GM19455 (cell line): Measurements from ENCODE around the gene C16orf95.

Experiments used
- ATAC-seq: cut with Tn5 transposase; IDR thresholded peaks from one replicate; pipeline ENCODE4 v1.9.1; 2021; ENCODE audit not compliant: unreplicated experiment

C16orf95 gene

GRCh38 chr16:87319997-87320491 is 2.9 kb upstream of the C16orf95 start:
- no peak for ATAC-seq

DNA sequence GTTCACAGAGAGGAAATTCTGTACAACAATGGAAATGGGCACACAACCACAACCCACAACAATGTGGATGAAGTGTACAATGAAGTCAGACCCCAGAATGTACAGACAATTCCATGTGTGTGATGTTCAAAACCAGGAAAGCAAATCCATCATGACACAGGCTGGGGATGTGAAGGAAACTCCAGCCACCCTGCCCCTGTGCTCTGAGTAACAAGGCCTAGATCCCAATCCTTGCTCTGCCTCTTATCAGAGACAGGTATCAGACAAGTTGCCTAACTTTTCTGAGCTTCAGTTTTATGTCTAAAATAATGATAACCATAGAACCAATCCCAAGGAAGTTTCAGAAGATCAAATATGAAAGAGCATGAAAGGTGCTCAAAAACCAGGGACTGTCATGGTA is 1.8 kb upstream of the C16orf95 start:
- no peak for ATAC-seq

- peak; percentile 20 for ATAC-seq
These were observed 805 bp upstream of the C16orf95 start for GRCh38 chr16:87317750-87318644.

GRCh38 chr16:87316450-87316922 is 706 bp downstream of the C16orf95 start:
- ATAC-seq, result no peak

GRCh38 chr16:87314990-87315420 is 2.2 kb downstream of the C16orf95 start:
- no peak for ATAC-seq

DNA sequence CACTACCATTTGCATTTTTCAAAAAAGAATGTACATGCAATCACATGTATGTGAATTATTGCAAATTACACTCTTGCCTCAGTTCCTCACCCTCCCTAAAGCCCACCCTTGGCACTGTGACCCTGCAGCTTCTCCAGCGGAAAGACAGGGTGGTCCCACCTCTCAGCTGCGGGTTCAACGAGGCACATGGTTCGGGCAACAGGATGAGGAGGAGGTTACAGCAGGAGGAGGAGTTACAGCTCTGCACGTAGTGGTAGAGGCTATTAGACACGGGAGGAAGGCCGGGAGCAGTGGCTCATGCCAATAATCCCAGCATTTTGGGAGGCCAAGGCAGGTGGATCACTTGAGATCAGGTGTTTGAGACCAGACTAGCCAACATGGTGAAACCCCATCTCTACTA is 5.2 kb downstream of the C16orf95 start:
- no peak for ATAC-seq

GRCh38 chr16:87311387-87311786 is 5.8 kb downstream of the C16orf95 start:
- ATAC-seq, result no peak

DNA sequence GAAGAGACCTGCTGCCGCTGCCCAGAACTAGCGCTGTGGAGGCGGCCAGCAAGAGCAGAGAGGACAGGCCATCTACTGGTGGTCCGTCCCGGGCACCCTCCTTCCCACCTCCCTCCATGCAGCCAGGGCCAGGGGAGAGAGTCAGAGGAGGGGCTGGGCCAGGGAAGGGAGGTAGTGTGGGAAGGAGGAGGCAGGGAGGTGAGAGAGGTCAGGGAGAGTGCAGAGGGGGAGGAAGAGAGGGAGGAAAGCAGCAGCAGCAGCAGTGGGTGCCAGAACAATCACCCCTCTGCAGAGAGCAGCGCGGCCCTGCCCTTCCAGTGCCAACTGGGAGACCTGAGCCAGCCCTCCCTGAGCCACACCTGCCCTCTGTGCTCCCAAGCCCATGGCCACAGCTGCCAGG is 6.6 kb downstream of the C16orf95 start:
- ATAC-seq, result no peak

DNA sequence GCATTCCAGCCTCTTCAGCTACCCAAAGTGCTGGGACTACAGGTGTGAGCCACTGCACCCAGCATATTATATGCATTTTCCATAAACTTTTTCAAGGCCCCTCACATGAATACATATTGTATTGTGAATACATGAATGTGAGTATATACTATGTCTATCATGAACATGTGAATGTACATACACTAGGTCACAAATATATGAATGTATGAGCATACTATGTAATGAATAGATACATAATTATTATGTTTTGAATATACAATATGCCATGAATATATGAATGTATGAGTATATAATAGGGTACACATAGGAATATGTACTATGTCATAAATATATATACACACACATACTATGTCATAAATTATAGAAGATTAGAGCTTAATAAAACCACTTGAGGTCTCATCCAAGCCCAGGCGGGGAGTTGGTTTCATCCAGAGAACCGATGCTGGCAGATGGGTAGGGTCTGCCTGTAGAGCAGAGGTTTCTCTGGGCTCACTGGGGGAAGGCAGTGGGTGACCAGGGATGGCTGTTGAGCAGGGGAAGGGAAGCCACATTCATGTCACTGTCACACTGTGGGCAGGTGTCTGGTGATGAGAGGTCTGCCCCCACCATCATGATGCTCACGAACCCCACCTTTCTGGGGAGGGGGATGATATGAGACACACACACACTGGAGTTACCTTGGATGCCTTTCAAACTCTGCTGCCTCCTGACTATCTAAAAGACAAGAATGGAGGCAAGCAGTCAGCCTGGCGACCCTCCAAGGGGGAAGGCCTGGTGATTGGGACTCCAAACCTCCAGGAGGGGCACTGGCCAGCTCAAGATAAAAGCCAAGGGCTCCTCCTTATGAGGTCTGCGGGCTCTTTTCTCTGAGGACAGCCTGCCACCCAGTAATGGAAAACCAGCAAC is 7.3 kb downstream of the C16orf95 start:
- ATAC-seq, result no peak

DNA sequence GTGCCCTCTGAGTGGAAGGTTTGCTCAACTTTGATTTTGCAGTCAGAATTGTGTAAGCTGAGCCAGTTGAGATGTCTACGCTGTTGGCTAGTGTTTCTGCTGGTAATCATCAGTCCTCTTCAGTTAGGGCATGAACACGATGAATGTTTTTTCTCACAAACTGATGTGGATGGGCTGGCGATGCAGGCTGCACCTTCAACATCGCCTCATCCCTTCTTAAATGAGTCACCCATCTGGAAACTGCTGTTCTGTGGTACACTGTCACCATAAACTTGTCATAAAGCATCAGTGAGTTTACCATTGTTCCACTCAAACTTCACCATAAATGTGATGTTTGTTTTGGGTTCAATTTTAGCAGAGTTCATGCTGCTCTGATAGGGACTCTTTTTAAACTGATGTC is 8.4 kb downstream of the C16orf95 start:
- no peak for ATAC-seq

- no peak for ATAC-seq
These were observed 10.7 kb downstream of the C16orf95 start for GRCh38 chr16:87306516-87306915.

- ATAC-seq, result no peak
These were observed 11.4 kb downstream of the C16orf95 start for GRCh38 chr16:87305505-87306391.

GRCh38 chr16:87304951-87305350 is 12.2 kb downstream of the C16orf95 start:
- no peak for ATAC-seq

DNA sequence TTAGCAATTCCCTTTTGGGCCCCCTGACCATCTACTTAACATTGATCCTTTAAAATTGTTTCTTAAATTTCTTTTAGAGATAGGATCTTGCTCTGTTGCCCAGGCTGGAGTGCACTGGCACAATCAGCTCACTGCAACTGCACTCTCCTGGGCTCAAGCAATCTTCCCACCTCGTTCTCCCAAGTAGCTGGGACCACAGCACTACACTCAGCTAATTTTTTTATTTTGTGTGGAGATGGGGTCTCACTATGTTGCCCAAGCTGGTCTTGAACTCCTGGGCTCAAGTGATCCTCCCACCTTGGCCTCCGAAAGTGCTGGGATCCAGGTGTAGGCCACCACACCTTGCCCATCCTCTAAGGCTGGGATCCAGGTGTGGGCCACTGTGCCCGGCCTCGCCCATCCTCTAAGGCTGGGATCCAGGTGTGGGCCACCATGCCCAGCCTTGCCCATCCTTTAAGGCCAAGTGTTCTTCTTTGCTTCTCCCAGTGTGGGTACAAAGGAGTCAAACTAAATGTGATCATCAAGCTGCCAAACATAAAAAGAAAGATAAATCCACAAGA is 13.2 kb downstream of the C16orf95 start:
- ATAC-seq, result no peak

- ATAC-seq, result no peak
These were observed 13.7 kb downstream of the C16orf95 start for GRCh38 chr16:87303431-87303930.

- ATAC-seq, result no peak
These were observed 18.2 kb downstream of the C16orf95 start for GRCh38 chr16:87298857-87299465.

DNA sequence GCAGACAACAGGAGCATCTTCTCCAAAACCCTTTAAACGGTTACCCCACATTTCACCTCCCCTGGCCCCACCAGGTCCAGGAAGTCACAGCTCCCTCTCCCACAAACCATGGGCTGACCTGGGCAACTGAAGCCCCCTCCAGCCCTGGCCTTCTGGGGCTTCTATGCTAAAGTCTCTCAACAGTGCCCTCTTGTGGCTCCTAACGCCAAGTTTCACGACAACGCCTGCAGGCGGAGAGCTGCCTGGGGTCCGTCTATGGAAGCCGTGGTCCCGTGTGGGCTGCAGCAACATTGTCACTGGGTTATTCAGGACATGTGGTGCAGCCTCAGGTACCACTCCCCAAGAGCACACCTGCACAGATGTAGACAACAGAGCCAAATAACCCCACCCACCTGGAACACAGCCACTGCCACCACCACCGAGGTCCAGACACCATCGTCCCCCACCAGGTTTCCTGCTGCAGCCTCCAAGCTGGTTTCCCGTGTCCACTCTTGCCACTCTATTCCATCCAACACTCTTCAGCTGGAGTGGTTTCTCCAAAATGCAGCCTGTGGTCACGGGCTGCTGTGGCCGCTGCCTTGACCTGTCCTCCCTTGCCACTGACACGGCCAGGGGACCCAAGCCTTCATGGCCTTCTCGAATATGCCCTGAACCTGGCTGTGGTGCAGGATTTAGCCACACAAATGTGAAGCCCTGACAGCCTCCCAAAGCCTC is 19.1 kb downstream of the C16orf95 start:
- no peak for ATAC-seq

- no peak for ATAC-seq
These were observed 19.8 kb downstream of the C16orf95 start for GRCh38 chr16:87297407-87297806.
